Osteoblast (primary cell): ENCODE data around the gene RAI14. TPM values are rescaled to one million over a fixed set of nuclear protein-coding genes. Genes with fewer than 3 reads are reported as not detected.

ENCODE experiments used
- DNase-seq: peaks from one replicate; pipeline ENCODE4 v3.0.0; 2011; ENCODE audit warnings: low spot score, mixed read lengths; ENCODE audit not compliant: insufficient read length; ENCODE audit errors: missing footprints
- H2AFZ ChIP-seq: 2 replicates; pipeline ENCODE4 v1.6.0; 2011; ENCODE audit warnings: mild to moderate bottlenecking, low read length
- H3K27ac ChIP-seq: 2 replicates; pipeline ENCODE4 v1.5.1; 2011; ENCODE audit warnings: mild to moderate bottlenecking, low read depth, low read length, moderate library complexity
- H3K27me3 ChIP-seq: 2 replicates; pipeline ENCODE4 v1.6.0; 2012; ENCODE audit warnings: mild to moderate bottlenecking, control low read depth, inconsistent platforms, low read length, moderate library complexity; ENCODE audit not compliant: insufficient read depth
- H3K36me3 ChIP-seq: 2 replicates; pipeline ENCODE4 v1.5.1; 2011; ENCODE audit warnings: mild to moderate bottlenecking, low read length, control low read depth, moderate library complexity; ENCODE audit not compliant: insufficient read depth
- H3K4me1 ChIP-seq: 2 replicates; pipeline ENCODE4 v1.5.1; 2011; ENCODE audit warnings: mild to moderate bottlenecking, low read length, control low read depth, moderate library complexity; ENCODE audit not compliant: insufficient read depth
- H3K4me2 ChIP-seq: 2 replicates; pipeline ENCODE4 v1.6.0; 2011; ENCODE audit warnings: mild to moderate bottlenecking, low read length; ENCODE audit not compliant: insufficient read depth
- H3K4me3 ChIP-seq: fragments of 200-600 bp; sonication (generic); 3 replicates; pipeline ENCODE4 v1.5.1; 2012; ENCODE audit warnings: mild to moderate bottlenecking, low read length, inconsistent platforms; ENCODE audit not compliant: insufficient read depth
- H3K79me2 ChIP-seq: 2 replicates; pipeline ENCODE4 v1.6.0; 2012; ENCODE audit warnings: mild to moderate bottlenecking, low read length, control low read depth, inconsistent platforms; ENCODE audit not compliant: insufficient read depth
- H3K9me3 ChIP-seq: 2 replicates; pipeline ENCODE4 v1.5.1; 2011; ENCODE audit warnings: low read depth, low read length, control low read depth
- H4K20me1 ChIP-seq: 2 replicates; pipeline ENCODE4 v1.6.0; 2012; ENCODE audit warnings: mild to moderate bottlenecking, low read length, control low read depth; ENCODE audit not compliant: insufficient read depth
- total RNA-seq: library from RNA; depleted of rRNA; stranded (reverse); fragments of >200 nt; gene quantifications from 2 replicates; pipeline ENCODE4 v1.2.3, GENCODE V29; 2012
- TF ChIP-seq, protein P1 (sequence below): IDR thresholded peaks from 2 replicates; pipeline ENCODE4 v1.5.1; 2011; ENCODE audit warnings: mild to moderate bottlenecking, low read depth, low read length, moderate library complexity; ENCODE audit errors: extremely low read depth

RAI14 gene
- total RNA-seq, 1 donor, result 149 TPM

DNA sequence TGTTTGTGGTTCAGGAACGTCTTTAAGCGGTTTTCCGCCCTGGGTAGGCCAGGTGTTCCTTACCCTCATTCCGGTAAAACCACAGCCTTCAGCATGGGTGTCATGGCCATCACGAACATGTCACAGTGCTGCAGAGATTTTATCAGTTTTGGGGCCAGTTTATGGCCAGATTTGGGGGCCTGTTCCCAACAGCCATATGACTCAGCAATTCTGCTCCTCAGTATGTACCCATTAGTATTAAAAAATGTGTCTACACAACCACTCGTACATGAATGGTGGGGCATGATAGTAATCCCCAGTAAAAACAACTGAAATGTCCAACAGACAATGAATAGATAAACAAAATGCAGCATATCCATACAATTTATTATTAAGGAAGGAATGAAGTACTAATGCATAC is 130.9 kb downstream of the RAI14 start:
- no peaks in the 10 kb centered on the region for H3K27me3 ChIP-seq
- no peak overlapping the region for H2AFZ ChIP-seq
- DNase-seq, result no peak
- H3K79me2 ChIP-seq, result peaks cover 69% of the 10 kb centered on the region
- no peaks in the 10 kb centered on the region for H3K9me3 ChIP-seq
- peaks cover 4% of the 10 kb centered on the region for H3K36me3 ChIP-seq
- TF ChIP-seq, protein P1, sequence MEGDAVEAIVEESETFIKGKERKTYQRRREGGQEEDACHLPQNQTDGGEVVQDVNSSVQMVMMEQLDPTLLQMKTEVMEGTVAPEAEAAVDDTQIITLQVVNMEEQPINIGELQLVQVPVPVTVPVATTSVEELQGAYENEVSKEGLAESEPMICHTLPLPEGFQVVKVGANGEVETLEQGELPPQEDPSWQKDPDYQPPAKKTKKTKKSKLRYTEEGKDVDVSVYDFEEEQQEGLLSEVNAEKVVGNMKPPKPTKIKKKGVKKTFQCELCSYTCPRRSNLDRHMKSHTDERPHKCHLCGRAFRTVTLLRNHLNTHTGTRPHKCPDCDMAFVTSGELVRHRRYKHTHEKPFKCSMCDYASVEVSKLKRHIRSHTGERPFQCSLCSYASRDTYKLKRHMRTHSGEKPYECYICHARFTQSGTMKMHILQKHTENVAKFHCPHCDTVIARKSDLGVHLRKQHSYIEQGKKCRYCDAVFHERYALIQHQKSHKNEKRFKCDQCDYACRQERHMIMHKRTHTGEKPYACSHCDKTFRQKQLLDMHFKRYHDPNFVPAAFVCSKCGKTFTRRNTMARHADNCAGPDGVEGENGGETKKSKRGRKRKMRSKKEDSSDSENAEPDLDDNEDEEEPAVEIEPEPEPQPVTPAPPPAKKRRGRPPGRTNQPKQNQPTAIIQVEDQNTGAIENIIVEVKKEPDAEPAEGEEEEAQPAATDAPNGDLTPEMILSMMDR, result no peak
- peaks cover 31% of the 10 kb centered on the region for H3K4me1 ChIP-seq
- no peak overlapping the region for H3K4me3 ChIP-seq
- no peak overlapping the region for H3K27ac ChIP-seq
- no peak overlapping the region for H3K4me2 ChIP-seq
- H4K20me1 ChIP-seq, result peaks cover 18% of the 10 kb centered on the region

DNA sequence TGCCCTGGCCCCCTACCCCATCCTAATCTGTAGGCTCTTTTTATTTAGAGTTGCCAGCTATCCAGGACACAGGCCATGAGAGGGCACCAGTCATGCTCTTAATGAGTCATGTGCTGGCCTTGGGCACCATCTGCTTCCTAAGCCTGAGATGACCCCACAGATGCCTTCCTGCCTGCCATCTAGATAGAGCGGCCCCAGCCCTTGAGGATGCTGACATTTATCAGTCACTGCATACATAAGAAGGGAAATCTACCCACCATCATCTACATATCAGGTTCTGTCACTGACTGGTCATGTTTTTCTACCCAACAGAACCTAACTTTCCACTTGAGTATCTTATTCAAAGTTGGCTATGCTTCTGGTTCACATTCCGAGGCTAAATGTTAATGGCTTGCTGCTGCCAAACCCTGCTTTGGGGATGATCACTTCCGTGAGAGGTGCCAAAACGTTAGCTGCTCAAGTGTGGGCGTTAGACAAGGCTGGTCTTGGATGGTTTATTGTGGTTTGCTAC is 132.9 kb downstream of the RAI14 start:
- TF ChIP-seq, protein P1, result no peak
- Histone ChIP-seq H3K79me2 (peaks cover 72% of the 10 kb centered on the region), H3K27ac (peak overlapping the region; percentile 61), H3K27me3 (no peaks in the 10 kb centered on the region), H3K9me3 (no peaks in the 10 kb centered on the region), H4K20me1 (peaks cover 20% of the 10 kb centered on the region), H3K4me3 (no peak overlapping the region), H3K4me2 (peak overlapping the region; percentile 23), H3K36me3 (peaks cover 4% of the 10 kb centered on the region), H2AFZ (no peak overlapping the region), H3K4me1 (peaks cover 41% of the 10 kb centered on the region)
- DNase-seq, result peak; percentile 90

DNA sequence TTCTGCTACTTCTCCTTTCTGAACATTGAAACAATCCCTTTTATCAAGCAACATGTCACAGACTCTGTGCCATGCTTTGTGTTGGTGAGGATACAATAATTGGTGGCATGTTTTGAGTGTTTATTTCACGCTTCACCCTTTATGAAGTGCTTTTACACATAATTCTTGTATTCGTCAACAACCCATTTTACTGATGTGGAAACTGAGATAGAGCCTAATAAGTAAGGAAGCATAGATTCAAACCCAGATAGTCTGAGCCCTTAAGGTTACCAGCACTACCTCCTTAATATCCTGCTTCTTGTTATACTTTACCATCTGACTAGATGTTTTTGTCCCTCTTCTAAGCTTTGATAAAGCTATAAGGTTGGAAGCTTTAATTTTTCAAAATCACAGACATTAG is 133.5 kb downstream of the RAI14 start:
- Histone ChIP-seq H3K27ac (peak overlapping the region; percentile 61), H3K4me3 (no peak overlapping the region), H3K27me3 (no peaks in the 10 kb centered on the region), H3K4me2 (peak overlapping the region; percentile 23), H3K79me2 (peaks cover 73% of the 10 kb centered on the region), H2AFZ (no peak overlapping the region), H4K20me1 (peaks cover 20% of the 10 kb centered on the region), H3K4me1 (peaks cover 41% of the 10 kb centered on the region), H3K9me3 (no peaks in the 10 kb centered on the region), H3K36me3 (peaks cover 4% of the 10 kb centered on the region)
- no peak for DNase-seq
- TF ChIP-seq, protein P1, result no peak

DNA sequence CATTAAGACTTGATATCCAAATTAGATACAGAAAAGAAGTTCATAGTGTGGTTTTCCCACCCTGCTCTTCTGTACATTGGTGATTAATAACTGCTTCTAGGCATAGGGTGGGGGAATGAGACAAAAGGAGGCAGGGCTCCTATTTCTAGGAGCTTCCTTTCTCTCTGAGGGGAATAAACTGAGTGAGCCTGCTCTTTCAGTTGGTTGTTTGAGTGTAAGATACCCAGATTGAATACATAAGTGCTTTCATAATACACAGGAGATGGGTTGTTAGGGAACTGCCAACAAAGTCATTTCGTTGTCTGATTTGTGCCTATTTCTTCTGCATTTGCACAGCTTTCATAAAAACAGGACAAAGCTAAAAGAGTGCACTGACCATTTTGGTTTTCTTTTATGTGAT is 133.9 kb downstream of the RAI14 start:
- Histone ChIP-seq H3K79me2 (peaks cover 74% of the 10 kb centered on the region), H3K27ac (peak overlapping the region; percentile 61), H3K36me3 (peaks cover 4% of the 10 kb centered on the region)

More for the DNA sequence above, 133.9 kb downstream of the RAI14 start:
- Histone ChIP-seq H3K4me2 (peak overlapping the region; percentile 23), H3K4me3 (no peak overlapping the region), H3K9me3 (no peaks in the 10 kb centered on the region), H2AFZ (no peak overlapping the region), H4K20me1 (peaks cover 22% of the 10 kb centered on the region), H3K27me3 (no peaks in the 10 kb centered on the region), H3K4me1 (peaks cover 41% of the 10 kb centered on the region)
- DNase-seq, result no peak
- TF ChIP-seq, protein P1, result no peak
